WTC11 (cell line): ENCODE results near the gene ENTREP1. TPM values are rescaled to one million over a fixed set of nuclear protein-coding genes. Genes with fewer than 3 reads are reported as not detected.

ENCODE experiments used
- ATAC-seq: fragments of 200-7000 bp; cut with Tn5 transposase; 2 replicates; pipeline ENCODE4 v1.10.0; 2021; ENCODE audit warnings: mild to moderate bottlenecking, moderate library complexity
- CTCF ChIA-PET: fragments of 300-600 bp; sonication (Branson Sonifier 250); formaldehyde crosslinking; loops from one replicate; lab custom pipeline; 2021; ENCODE audit warnings: antibody characterized with exemption; lab: Charles Lee
- POLR2A ChIA-PET: fragments of 350-600 bp; sonication (Branson Sonifier 250); formaldehyde crosslinking; loops from one replicate; lab custom pipeline; 2021; ENCODE audit warnings: antibody characterized with exemption; lab: Charles Lee
- DNase-seq: peaks from one replicate; pipeline ENCODE4 v3.0.0; 2021; ENCODE audit warnings: low spot score
- H3K27ac Mint-ChIP-seq: 2 replicates; pipeline ENCODE4 v1.8.0; 2021; ENCODE audit warnings: mixed read lengths
- H3K27me3 Mint-ChIP-seq: 2 replicates; pipeline ENCODE4 v1.8.0; 2021; ENCODE audit warnings: low read depth, mild to moderate bottlenecking, moderate library complexity, mixed read lengths
- H3K36me3 Mint-ChIP-seq: 2 replicates; pipeline ENCODE4 v1.8.0; 2021; ENCODE audit warnings: mixed read lengths
- H3K4me1 Mint-ChIP-seq: 2 replicates; pipeline ENCODE4 v1.8.0; 2022; ENCODE audit warnings: mixed read lengths
- H3K4me3 Mint-ChIP-seq: 2 replicates; pipeline ENCODE4 v1.8.0; 2021; ENCODE audit warnings: mild to moderate bottlenecking, moderate library complexity, mixed read lengths
- H3K9me3 Mint-ChIP-seq: 2 replicates; pipeline ENCODE4 v1.8.0; 2021; ENCODE audit warnings: mixed read lengths
- AFF4 ChIP-seq: sonication (generic); formaldehyde crosslinking; IDR thresholded peaks from 2 replicates; pipeline ENCODE4 v1.8.1; 2023; ENCODE audit warnings: mild to moderate bottlenecking, missing genetic modification reagents, borderline replicate concordance
- ELF4 ChIP-seq: sonication (generic); formaldehyde crosslinking; IDR thresholded peaks from 2 replicates; pipeline ENCODE4 v1.8.1; 2022; ENCODE audit warnings: low read depth, mild to moderate bottlenecking, moderate library complexity, missing genetic modification reagents
- FOXK1 ChIP-seq: sonication (generic); formaldehyde crosslinking; IDR thresholded peaks from 2 replicates; pipeline ENCODE4 v1.8.0; 2022; ENCODE audit warnings: mild to moderate bottlenecking, moderate library complexity, missing genetic modification reagents
- FOXP1 ChIP-seq: sonication (generic); formaldehyde crosslinking; IDR thresholded peaks from 2 replicates; pipeline ENCODE4 v1.8.0; 2022; ENCODE audit warnings: missing genetic modification reagents, mild to moderate bottlenecking, moderate library complexity, borderline replicate concordance
- GRHL2 ChIP-seq: fragments of 250-450 bp; sonication (Bioruptor Pico); IDR thresholded peaks from 2 replicates; pipeline ENCODE4 v1.8.0; 2022; ENCODE audit warnings: mild to moderate bottlenecking, moderate library complexity; ENCODE audit not compliant: insufficient replicate concordance, severe bottlenecking
- IRF2 ChIP-seq: sonication (generic); formaldehyde crosslinking; IDR thresholded peaks from 2 replicates; pipeline ENCODE4 v1.8.0; 2022; ENCODE audit warnings: low read depth, missing genetic modification reagents, borderline replicate concordance
- KAT7 ChIP-seq: sonication (generic); formaldehyde crosslinking; IDR thresholded peaks from 2 replicates; pipeline ENCODE4 v1.8.1; 2023; ENCODE audit warnings: missing genetic modification reagents, mild to moderate bottlenecking, borderline replicate concordance
- MYBL2 ChIP-seq: sonication (generic); formaldehyde crosslinking; IDR thresholded peaks from 2 replicates; pipeline ENCODE4 v1.8.1; 2023; ENCODE audit warnings: mild to moderate bottlenecking, moderate library complexity, missing genetic modification reagents
- PRRX2 ChIP-seq: fragments of 250-450 bp; sonication (Bioruptor Pico); IDR thresholded peaks from 2 replicates; pipeline ENCODE4 v1.8.0; 2021; ENCODE audit warnings: mild to moderate bottlenecking
- RORB ChIP-seq: fragments of 250-450 bp; sonication (Bioruptor Pico); IDR thresholded peaks from 2 replicates; pipeline ENCODE4 v1.9.0; 2021; ENCODE audit warnings: mild to moderate bottlenecking
- STAT6 ChIP-seq: sonication (generic); formaldehyde crosslinking; conservative IDR thresholded peaks from 2 replicates; pipeline ENCODE4 v1.8.1; 2023; ENCODE audit warnings: mild to moderate bottlenecking, low read depth, missing genetic modification reagents, moderate library complexity
- TEAD1 ChIP-seq: sonication (generic); formaldehyde crosslinking; IDR thresholded peaks from 2 replicates; pipeline ENCODE4 v1.8.0; 2022; ENCODE audit warnings: mild to moderate bottlenecking, missing genetic modification reagents
- TEAD4 ChIP-seq: sonication (generic); formaldehyde crosslinking; IDR thresholded peaks from 2 replicates; pipeline ENCODE4 v1.8.0; 2022; ENCODE audit warnings: mild to moderate bottlenecking, missing genetic modification reagents
- ZNF232 ChIP-seq: sonication (generic); formaldehyde crosslinking; IDR thresholded peaks from 2 replicates; pipeline ENCODE4 v1.8.0; 2022; ENCODE audit warnings: mild to moderate bottlenecking, missing genetic modification reagents
- ZNF263 ChIP-seq: sonication (generic); formaldehyde crosslinking; IDR thresholded peaks from 2 replicates; pipeline ENCODE4 v1.8.1; 2022; ENCODE audit warnings: low read depth, mild to moderate bottlenecking, moderate library complexity, missing genetic modification reagents
- ZNF416 ChIP-seq: fragments of 250-450 bp; sonication (Bioruptor Pico); IDR thresholded peaks from 2 replicates; pipeline ENCODE4 v1.9.0; 2021; ENCODE audit warnings: mild to moderate bottlenecking, inconsistent platforms
- ZNF425 ChIP-seq: fragments of 250-450 bp; sonication (Bioruptor Pico); conservative IDR thresholded peaks from 2 replicates; pipeline ENCODE4 v1.9.0; 2021; ENCODE audit warnings: mild to moderate bottlenecking
- total RNA-seq: library from RNA; stranded (reverse); gene quantifications from 3 replicates; pipeline ENCODE4 v1.2.3, GENCODE V29; 2021
- TF ChIP-seq, protein P1 (sequence below): sonication (generic); formaldehyde crosslinking; IDR thresholded peaks from 2 replicates; pipeline ENCODE4 v1.8.0; 2022; ENCODE audit warnings: mild to moderate bottlenecking, missing genetic modification reagents
- TF ChIP-seq, protein P2 (sequence below): sonication (generic); formaldehyde crosslinking; IDR thresholded peaks from 2 replicates; pipeline ENCODE4 v1.8.1; 2022; ENCODE audit warnings: mild to moderate bottlenecking, moderate library complexity, missing genetic modification reagents

Gene ENTREP1
- total RNA-seq, 1 experiment from 2014 or later = 22.4 TPM

DNA sequence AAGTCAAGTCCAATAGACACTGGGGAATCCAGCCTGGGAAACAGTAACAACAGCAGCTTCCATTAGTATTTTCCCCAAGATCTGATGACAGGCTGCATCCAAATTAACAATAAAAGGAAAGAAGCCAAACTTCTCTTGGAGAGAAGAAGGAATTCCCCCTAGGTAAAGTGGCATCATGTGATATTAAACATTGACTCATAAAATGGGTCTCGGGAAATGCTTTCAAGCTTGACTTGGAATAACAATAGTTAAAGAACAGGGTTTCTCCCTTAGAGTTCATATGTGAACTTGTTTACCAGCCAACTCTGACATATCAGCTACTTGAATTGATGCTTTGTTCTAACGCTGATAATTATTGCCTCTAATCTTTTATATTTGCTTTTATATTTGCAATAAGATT is 45.4 kb downstream of the ENTREP1 start:
- no peak overlapping the region for H3K4me3 Mint-ChIP-seq
- ChIA-PET POLR2A (interaction anchor here (0.6 kb wide), 1 partner anchor 109 kb away, joined by 4 read pairs; no protein-coding TSS in a partner anchor), CTCF (interaction anchor here (0.6 kb wide), 1 partner anchor 258 kb away, joined by 3 read pairs; no protein-coding TSS in a partner anchor)
- H3K27ac Mint-ChIP-seq = no peak overlapping the region
- no peaks in the 10 kb centered on the region for H3K27me3 Mint-ChIP-seq
- peaks cover 28% of the 10 kb centered on the region for H3K36me3 Mint-ChIP-seq
- DNase-seq (no peak), ATAC-seq (no peak)
- TF ChIP-seq PRRX2 (CRISPR knock-in tag) = no peak
- no peak for TF ChIP-seq FOXK1 (CRISPR knock-in tag)
- TF ChIP-seq TEAD1 (CRISPR knock-in tag) = no peak
- TF ChIP-seq KAT7 = no peak
- no peak for TF ChIP-seq RORB (CRISPR knock-in tag)
- no peak for TF ChIP-seq ZNF263 (CRISPR knock-in tag)
- TF ChIP-seq ZNF232 = no peak
- TF ChIP-seq, protein P1, sequence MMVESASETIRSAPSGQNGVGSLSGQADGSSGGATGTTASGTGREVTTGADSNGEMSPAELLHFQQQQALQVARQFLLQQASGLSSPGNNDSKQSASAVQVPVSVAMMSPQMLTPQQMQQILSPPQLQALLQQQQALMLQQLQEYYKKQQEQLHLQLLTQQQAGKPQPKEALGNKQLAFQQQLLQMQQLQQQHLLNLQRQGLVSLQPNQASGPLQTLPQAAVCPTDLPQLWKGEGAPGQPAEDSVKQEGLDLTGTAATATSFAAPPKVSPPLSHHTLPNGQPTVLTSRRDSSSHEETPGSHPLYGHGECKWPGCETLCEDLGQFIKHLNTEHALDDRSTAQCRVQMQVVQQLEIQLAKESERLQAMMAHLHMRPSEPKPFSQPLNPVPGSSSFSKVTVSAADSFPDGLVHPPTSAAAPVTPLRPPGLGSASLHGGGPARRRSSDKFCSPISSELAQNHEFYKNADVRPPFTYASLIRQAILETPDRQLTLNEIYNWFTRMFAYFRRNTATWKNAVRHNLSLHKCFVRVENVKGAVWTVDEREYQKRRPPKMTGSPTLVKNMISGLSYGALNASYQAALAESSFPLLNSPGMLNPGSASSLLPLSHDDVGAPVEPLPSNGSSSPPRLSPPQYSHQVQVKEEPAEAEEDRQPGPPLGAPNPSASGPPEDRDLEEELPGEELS (CRISPR knock-in tag) = no peak
- TF ChIP-seq IRF2 (CRISPR knock-in tag) = no peak
- TF ChIP-seq GRHL2 = no peak
- no peak for TF ChIP-seq STAT6 (CRISPR knock-in tag)
- H3K9me3 Mint-ChIP-seq = peaks cover 12% of the 10 kb centered on the region
- H3K4me1 Mint-ChIP-seq = peaks cover 18% of the 10 kb centered on the region

- DNase-seq (no peak), ATAC-seq (no peak)
- ChIA-PET POLR2A (interaction anchor here (0.6 kb wide), 1 partner anchor 110 kb away, joined by 4 read pairs; no protein-coding TSS in a partner anchor), CTCF (no interaction called here)
- peaks cover 12% of the 10 kb centered on the region for H3K9me3 Mint-ChIP-seq
- peak overlapping the region; percentile 93 for H3K27ac Mint-ChIP-seq
- peaks cover 18% of the 10 kb centered on the region for H3K4me1 Mint-ChIP-seq
- no peak overlapping the region for H3K4me3 Mint-ChIP-seq
- no peaks in the 10 kb centered on the region for H3K27me3 Mint-ChIP-seq
- H3K36me3 Mint-ChIP-seq = peaks cover 32% of the 10 kb centered on the region
- TF ChIP-seq AFF4 (CRISPR knock-in tag) (no peak), ZNF416 (no peak), FOXP1 (CRISPR knock-in tag) (no peak), TEAD4 (CRISPR knock-in tag) (no peak), TEAD1 (CRISPR knock-in tag) (no peak), ELF4 (CRISPR knock-in tag) (no peak), ZNF263 (CRISPR knock-in tag) (no peak), STAT6 (CRISPR knock-in tag) (no peak), ZNF425 (CRISPR knock-in tag) (no peak), MYBL2 (CRISPR knock-in tag) (no peak)
- TF ChIP-seq, protein P2, sequence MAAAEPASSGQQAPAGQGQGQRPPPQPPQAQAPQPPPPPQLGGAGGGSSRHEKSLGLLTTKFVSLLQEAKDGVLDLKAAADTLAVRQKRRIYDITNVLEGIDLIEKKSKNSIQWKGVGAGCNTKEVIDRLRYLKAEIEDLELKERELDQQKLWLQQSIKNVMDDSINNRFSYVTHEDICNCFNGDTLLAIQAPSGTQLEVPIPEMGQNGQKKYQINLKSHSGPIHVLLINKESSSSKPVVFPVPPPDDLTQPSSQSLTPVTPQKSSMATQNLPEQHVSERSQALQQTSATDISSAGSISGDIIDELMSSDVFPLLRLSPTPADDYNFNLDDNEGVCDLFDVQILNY (CRISPR knock-in tag) = no peak
These were observed 46.0 kb downstream of the ENTREP1 start for GRCh38 chr9:69371001-69371400.
